Measurements from ENCODE around the gene ZNF557. TPM values are rescaled to one million over a fixed set of nuclear protein-coding genes. Genes with fewer than 3 reads are reported as not detected.

Gene ZNF557
- total RNA-seq, 1 donor from 2014 or later: 14.0 TPM

Other genes with a start within 250 kb of the ZNF557 start
- gene ADGRE1, start 182.1 kb upstream of the ZNF557 start, total RNA-seq: not detected in 2 replicates
- gene MBD3L2B, start 48.3 kb upstream of the ZNF557 start, total RNA-seq: not detected in 2 replicates
- not detected in 2 replicates for gene MBD3L5, start 39.1 kb upstream of the ZNF557 start, total RNA-seq
- gene MBD3L4, start 29.5 kb upstream of the ZNF557 start, total RNA-seq: not detected in 2 replicates
- gene MBD3L2, start 20.4 kb upstream of the ZNF557 start, total RNA-seq: not detected in 2 replicates
- gene MBD3L3, start 11.0 kb upstream of the ZNF557 start, total RNA-seq: not detected in 2 replicates
- gene INSR, start 224.7 kb downstream of the ZNF557 start, total RNA-seq: 6.1 and 15.5 TPM in 2 replicates